ENCODE results near the gene FHIT.

DNA sequence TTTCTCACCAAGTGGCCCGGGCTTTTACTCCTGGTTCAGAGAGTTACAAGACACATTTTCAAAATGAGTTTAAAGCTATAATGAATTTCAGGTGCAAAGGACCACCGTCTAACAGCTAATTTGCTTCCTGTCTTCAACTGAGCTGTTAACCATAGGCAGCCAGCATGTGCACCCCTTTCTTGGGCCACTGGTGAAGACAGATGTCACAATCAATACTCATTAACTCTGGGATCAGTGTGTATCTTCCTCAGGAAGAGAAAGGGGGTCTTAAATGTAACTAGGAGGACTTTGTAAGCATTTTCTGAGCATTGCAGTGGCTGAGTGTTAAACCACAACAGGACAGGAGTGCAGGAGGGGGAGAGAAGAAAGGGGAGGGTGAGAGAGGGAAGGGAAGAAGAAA is 1450.8 kb downstream of the FHIT start:
- TF ChIP-seq, protein P1, sequence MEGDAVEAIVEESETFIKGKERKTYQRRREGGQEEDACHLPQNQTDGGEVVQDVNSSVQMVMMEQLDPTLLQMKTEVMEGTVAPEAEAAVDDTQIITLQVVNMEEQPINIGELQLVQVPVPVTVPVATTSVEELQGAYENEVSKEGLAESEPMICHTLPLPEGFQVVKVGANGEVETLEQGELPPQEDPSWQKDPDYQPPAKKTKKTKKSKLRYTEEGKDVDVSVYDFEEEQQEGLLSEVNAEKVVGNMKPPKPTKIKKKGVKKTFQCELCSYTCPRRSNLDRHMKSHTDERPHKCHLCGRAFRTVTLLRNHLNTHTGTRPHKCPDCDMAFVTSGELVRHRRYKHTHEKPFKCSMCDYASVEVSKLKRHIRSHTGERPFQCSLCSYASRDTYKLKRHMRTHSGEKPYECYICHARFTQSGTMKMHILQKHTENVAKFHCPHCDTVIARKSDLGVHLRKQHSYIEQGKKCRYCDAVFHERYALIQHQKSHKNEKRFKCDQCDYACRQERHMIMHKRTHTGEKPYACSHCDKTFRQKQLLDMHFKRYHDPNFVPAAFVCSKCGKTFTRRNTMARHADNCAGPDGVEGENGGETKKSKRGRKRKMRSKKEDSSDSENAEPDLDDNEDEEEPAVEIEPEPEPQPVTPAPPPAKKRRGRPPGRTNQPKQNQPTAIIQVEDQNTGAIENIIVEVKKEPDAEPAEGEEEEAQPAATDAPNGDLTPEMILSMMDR (IDR thresholded peaks at IDR 0.05) = no peak
- TF ChIP-seq EP300 (IDR thresholded peaks at IDR 0.05) = no peak
- no peak for TF ChIP-seq POLR2A (IDR thresholded peaks at IDR 0.05)
